K562 (cell line): Measurements from ENCODE around the gene CFAP70. TPM values are rescaled to one million over a fixed set of nuclear protein-coding genes. Genes with fewer than 3 reads are reported as not detected.

Source experiments
- ATAC-seq: fragments of 200-7000 bp; cut with Tn5 transposase; 3 replicates; pipeline ENCODE4 v1.9.1; 2020; ENCODE audit warnings: moderate library complexity
- BruUV-seq: library from RNA; stranded (reverse); fragments of 400-500 nt; replicated peaks from 2 replicates; lab custom pipeline; 2021; lab: Mats Ljungman, UMichigan
- CTCF ChIA-PET: fragments of 300-600 bp; formaldehyde crosslinking; extraction: SDS; loops from one replicate; lab custom pipeline; 2021; ENCODE audit warnings: low intra/inter-chr PET ratio; lab: Yijun Ruan, JAX
- POLR2A ChIA-PET: fragments of 300-600, 350-650 bp; sonication (Branson Sonifier 250); formaldehyde crosslinking; extraction: SDS; loops from one replicate; lab custom pipeline; 2021; ENCODE audit warnings: antibody characterized with exemption, inconsistent platforms; lab: Yijun Ruan, JAX
- DNase-seq, 4 experiments: peaks; one replicate each; pipeline versions ENCODE4 v3.0.0 to v3.0.0-alpha.2; 2011 to 2018; ENCODE audit warnings: low spot score in 3 of 4, mixed read lengths in 3 of 4; ENCODE audit errors: extremely low read depth in 1 of 4
- FAIRE-seq: peaks from 2 replicates; lab custom pipeline; 2011; peaks lifted over from hg19 to GRCh38; lab: Jason Lieb, UNC
- H2AFZ ChIP-seq: 2 replicates; pipeline ENCODE4 v1.6.0; 2011; ENCODE audit warnings: low read depth, low read length, control low read depth, inconsistent platforms
- H3K27ac ChIP-seq: fragments of 200-600 bp; 3 replicates; pipeline ENCODE4 v1.8.0; 2011; ENCODE audit warnings: low read depth, mild to moderate bottlenecking, control low read depth, inconsistent platforms, low read length, moderate library complexity, mixed read lengths; ENCODE audit errors: extremely low read depth
- H3K27me3 ChIP-seq, 2 experiments: fragments of 300-600 bp in 1 of 2; 2 replicates in 1 of 2; 3 replicates in 1 of 2; pipeline versions ENCODE4 v1.6.0 to v1.8.0; 2011; ENCODE audit warnings: inconsistent platforms in 2 of 2, low read length in 2 of 2, mild to moderate bottlenecking in 1 of 2, mixed read lengths in 1 of 2, moderate library complexity in 1 of 2; ENCODE audit not compliant: control insufficient read depth in 2 of 2, insufficient read depth in 2 of 2
- H3K36me3 ChIP-seq: fragments of 300-600 bp; 3 replicates; pipeline ENCODE4 v1.8.0; 2011; ENCODE audit warnings: mild to moderate bottlenecking, low read length, inconsistent platforms; ENCODE audit not compliant: control insufficient read depth, insufficient read depth
- H3K4me1 ChIP-seq, 2 experiments: fragments of 200-600 bp in 1 of 2; replicated peaks in 1 of 2; 2 replicates in 1 of 2; 3 replicates in 1 of 2; pipeline versions ENCODE4 v1.5.1 to v1.8.0; 2011; ENCODE audit warnings: inconsistent platforms in 2 of 2, low read length in 2 of 2, mild to moderate bottlenecking in 1 of 2, mixed read lengths in 1 of 2, moderate library complexity in 1 of 2; ENCODE audit not compliant: control insufficient read depth in 2 of 2, insufficient read depth in 2 of 2
- H3K4me2 ChIP-seq: 2 replicates; pipeline ENCODE4 v1.6.1; 2011; ENCODE audit warnings: low read length, control low read depth, inconsistent platforms, mixed read lengths; ENCODE audit not compliant: insufficient read depth
- H3K4me3 ChIP-seq: fragments of 200-600 bp; sonication (generic), shearing (Covaris generic); 2 replicates; pipeline ENCODE4 v1.5.1; 2016; ENCODE audit warnings: control low read depth, inconsistent platforms
- H3K79me2 ChIP-seq: fragments of 200-600 bp; 3 replicates; pipeline ENCODE4 v1.8.0; 2011; ENCODE audit warnings: low read length, inconsistent platforms; ENCODE audit not compliant: control insufficient read depth, insufficient read depth
- H3K9ac ChIP-seq, 2 experiments: 2 replicates each; pipeline versions ENCODE4 v1.6.0 to v1.6.1; 2011; ENCODE audit warnings: low read depth in 2 of 2, low read length in 2 of 2, control low read depth in 1 of 2, inconsistent platforms in 1 of 2, mild to moderate bottlenecking in 1 of 2, mixed read lengths in 1 of 2; ENCODE audit not compliant: insufficient read depth in 1 of 2
- H3K9me1 ChIP-seq: one replicate; pipeline ENCODE4 v1.6.0; 2011; ENCODE audit warnings: inconsistent platforms, mild to moderate bottlenecking, low read length, moderate library complexity; ENCODE audit not compliant: control insufficient read depth, insufficient read depth
- H3K9me3 ChIP-seq: replicated peaks from 2 replicates; pipeline ENCODE4 v1.5.1; 2011; ENCODE audit warnings: low read depth, low read length, inconsistent platforms; ENCODE audit not compliant: control insufficient read depth, insufficient read depth
- H4K20me1 ChIP-seq: replicated peaks from 2 replicates; pipeline ENCODE4 v1.6.1; 2011; ENCODE audit warnings: low read length, inconsistent platforms, mixed read lengths; ENCODE audit not compliant: control insufficient read depth, insufficient read depth
- KDM1A ChIP-seq, 2 experiments: fragments of 450-650 bp; IDR thresholded peaks; 2 replicates each; pipeline ENCODE4 v1.6.1; 2016; ENCODE audit warnings: mild to moderate bottlenecking in 2 of 2
- LARP7 ChIP-seq: fragments of 450-650 bp; IDR thresholded peaks from 2 replicates; pipeline ENCODE4 v1.6.1; 2016
- MLLT1 ChIP-seq, 2 experiments: fragments of 450-650 bp; IDR thresholded peaks; 2 replicates each; pipeline ENCODE4 v1.6.1; 2016
- RNF2 ChIP-seq: sonication (generic); IDR thresholded peaks from 2 replicates; pipeline ENCODE4 v1.6.1; 2016
- SIRT6 ChIP-seq: IDR thresholded peaks from one replicate; pipeline ENCODE4 v1.6.1; 2012; ENCODE audit warnings: low read depth, mild to moderate bottlenecking, control low read depth, inconsistent platforms, low read length, moderate library complexity
- SNAPC5 ChIP-seq: fragments of 250-450 bp; sonication (Bioruptor Pico); IDR thresholded peaks from 2 replicates; pipeline ENCODE4 v1.8.0; 2021; ENCODE audit warnings: moderate library complexity, mild to moderate bottlenecking, inconsistent platforms
- SOX6 ChIP-seq: fragments of 450-650 bp; IDR thresholded peaks from 2 replicates; pipeline ENCODE4 v1.6.1; 2014; ENCODE audit warnings: mild to moderate bottlenecking
- SRSF7 ChIP-seq: fragments of 200-400 bp; formaldehyde crosslinking; optimal IDR thresholded peaks from 2 replicates; pipeline ENCODE3; 2017; ENCODE audit warnings: mild to moderate bottlenecking, low read depth, low read length
- TRIM25 ChIP-seq: fragments of 450-650 bp; IDR thresholded peaks from 2 replicates; pipeline ENCODE4 v1.7.0; 2016; ENCODE audit warnings: borderline replicate concordance
- ZBTB49 ChIP-seq: sonication (generic); formaldehyde crosslinking; IDR thresholded peaks from 2 replicates; pipeline ENCODE4 v1.8.0; 2022; ENCODE audit warnings: missing genetic modification reagents, mild to moderate bottlenecking, borderline replicate concordance
- ZNF124 ChIP-seq: sonication (generic); formaldehyde crosslinking; IDR thresholded peaks from 2 replicates; pipeline ENCODE4 v1.8.1; 2022; ENCODE audit warnings: missing genetic modification reagents
- ZNF140 ChIP-seq: fragments of 250-450 bp; sonication (Bioruptor Pico); IDR thresholded peaks from 2 replicates; pipeline ENCODE4 v1.8.0; 2021; ENCODE audit warnings: moderate library complexity, mild to moderate bottlenecking, inconsistent platforms
- ZNF384 ChIP-seq: IDR thresholded peaks from 2 replicates; pipeline ENCODE4 v1.6.1; 2012; ENCODE audit warnings: low read depth, low read length, improper control_type of control experiment
- WGBS: fragments of 100-300 bp; shearing (Covaris generic); methylation state at CpG from one replicate; pipeline ENCODE4 v1.1.6; 2016; ENCODE audit warnings: low coverage, mixed read lengths; ENCODE audit not compliant: insufficient coverage; ENCODE audit errors: missing lambda C conversion rate; 5-methylcytosine and 5-hydroxymethylcytosine counted together
- in situ Hi-C: fragments of 300-500 bp; cut with MboI; formaldehyde crosslinking; loops from 4 replicates; pipeline ENCODE4 v1.15.0; 2018; ENCODE audit warnings: inconsistent platforms, mixed read lengths
- intact Hi-C: fragments of 100-400 bp; cut with micrococcal nuclease; formaldehyde crosslinking; loops from 2 replicates; pipeline ENCODE4 v1.14.2; 2022
- polyA plus RNA-seq, 8 experiments: library from polyadenylated mRNA; depleted of rRNA in 4 of 8; stranded (reverse) in 5 of 8; unstranded in 3 of 8; fragments of >200 nt; fragmentation: Nextera tagmentation in 2 of 8; fragmentation: Illumina TruSeq in 1 of 8; extraction: Ambion mirVana in 2 of 8; extraction: Trizol in 1 of 8; gene quantifications; 2 replicates each; pipeline versions ENCODE4 v1.2.1 to v1.2.3, GENCODE V29; 2011 to 2014; ENCODE audit warnings: inconsistent platforms in 1 of 8, missing spikeins in 1 of 8
- total RNA-seq, 7 experiments: library from RNA; depleted of rRNA in 6 of 7; stranded (reverse); fragments of >200 nt in 6 of 7; fragmentation: Illumina TruSeq in 2 of 7; extraction: Trizol in 2 of 7; gene quantifications; 2 replicates each; pipeline versions ENCODE4 v1.2.1 to v1.2.3, GENCODE V29; 2011 to 2021; ENCODE audit warnings: low replicate concordance in 1 of 7

The CFAP70 gene
- total and polyA plus RNA-seq, 9 of the 15 experiments (the other 6 are each of a cell fraction or from before 2014, with no cell fraction given), result 0.27 to 1.6 (median 0.86) TPM

- WGBS, result 66% methylated on average over 6 of the region's 6 CpGs
- in situ Hi-C loops (no loop called here), intact Hi-C loops (loop anchor here (5.0 kb wide), 1 partner anchor 119 kb away; the partner anchor contains the start of gene DNAJC9)
- DNase-seq (peak; percentile 32 to 85 (median 54)), ATAC-seq (peak; percentile 94), FAIRE-seq (peak; percentile 77)
- CTCF ChIA-PET, result interaction anchor here (0.7 kb wide), 1 partner anchor 111 kb away, joined by 3 read pairs; no protein-coding TSS in a partner anchor
- Histone ChIP-seq H3K79me2 (no peaks in the 10 kb centered on the region), H3K27me3 (no peaks in the 10 kb centered on the region), H3K4me1 (peaks cover 7 to 22% of the 10 kb centered on the region in 2 experiments), H3K9ac (peak overlapping the region in 1 of 2 experiments; percentile 22; a peak in 2 of 4 replicates), H3K36me3 (peaks cover 45% of the 10 kb centered on the region), H3K9me3 (no peaks in the 10 kb centered on the region), H3K27ac (peak overlapping the region; percentile 75), H2AFZ (0 out of 2 replicates have a peak overlapping the region, but pooled peaks have one; percentile 12), H3K9me1 (no peaks in the 10 kb centered on the region), H4K20me1 (no peaks in the 10 kb centered on the region), H3K4me2 (peak overlapping the region; percentile 34; the same call in 1 of the 2 replicates), H3K4me3 (no peak overlapping the region)
- POLR2A ChIA-PET, result interaction anchor here (0.6 to 1.1 kb wide), 5 partner anchors 9 to 391 kb away, joined by 3 to 5 read pairs (median 3); no protein-coding TSS in a partner anchor
- BruUV-seq, result no TSS peak
- no peak for TF ChIP-seq MLLT1 (IDR thresholded peaks at IDR 0.05)
- no peak for TF ChIP-seq SRSF7
- TF ChIP-seq ZBTB49 (CRISPR knock-in tag), result no peak
- TF ChIP-seq ZNF124 (CRISPR knock-in tag), result no peak
- TF ChIP-seq SOX6, result peak; percentile 55; the same call in 1 of the 2 replicates
- TF ChIP-seq TRIM25, result no peak
- peak; percentile 75 for TF ChIP-seq ZNF384
- TF ChIP-seq KDM1A (IDR thresholded peaks at IDR 0.05), result 0 out of 4 replicates have a peak, but pooled peaks have one; percentile 12 to 45
- no peak for TF ChIP-seq LARP7
- TF ChIP-seq SIRT6, result no peak
- no peak for TF ChIP-seq SNAPC5
- TF ChIP-seq ZNF140, result no peak
- TF ChIP-seq RNF2, result peak; percentile 86; the same call in 1 of the 2 replicates
Measured at GRCh38 chr10:73366381-73367298, 8.0 kb upstream of the CFAP70 start.
